Measurements from ENCODE around the gene CHN2.

GRCh38 chr7:29297194-29297890 is 102.8 kb downstream of the CHN2 start:
- no peak for TF ChIP-seq POLR2AphosphoS5 (IDR thresholded peaks at IDR 0.05; ENCODE audit: low read depth, low read length)
- no peak for TF ChIP-seq TAF1 (IDR thresholded peaks at IDR 0.05; ENCODE audit: borderline replicate concordance, insufficient read depth, low read length)

Measured in PFSK-1 (cell line).